ENCODE data around the gene NME9.

GRCh38 chr3:138281561-138281960 is 48.1 kb downstream of the NME9 start:
- no peak for TF ChIP-seq POLR2AphosphoS5 (IDR thresholded peaks at IDR 0.05)
- TF ChIP-seq, protein P1, sequence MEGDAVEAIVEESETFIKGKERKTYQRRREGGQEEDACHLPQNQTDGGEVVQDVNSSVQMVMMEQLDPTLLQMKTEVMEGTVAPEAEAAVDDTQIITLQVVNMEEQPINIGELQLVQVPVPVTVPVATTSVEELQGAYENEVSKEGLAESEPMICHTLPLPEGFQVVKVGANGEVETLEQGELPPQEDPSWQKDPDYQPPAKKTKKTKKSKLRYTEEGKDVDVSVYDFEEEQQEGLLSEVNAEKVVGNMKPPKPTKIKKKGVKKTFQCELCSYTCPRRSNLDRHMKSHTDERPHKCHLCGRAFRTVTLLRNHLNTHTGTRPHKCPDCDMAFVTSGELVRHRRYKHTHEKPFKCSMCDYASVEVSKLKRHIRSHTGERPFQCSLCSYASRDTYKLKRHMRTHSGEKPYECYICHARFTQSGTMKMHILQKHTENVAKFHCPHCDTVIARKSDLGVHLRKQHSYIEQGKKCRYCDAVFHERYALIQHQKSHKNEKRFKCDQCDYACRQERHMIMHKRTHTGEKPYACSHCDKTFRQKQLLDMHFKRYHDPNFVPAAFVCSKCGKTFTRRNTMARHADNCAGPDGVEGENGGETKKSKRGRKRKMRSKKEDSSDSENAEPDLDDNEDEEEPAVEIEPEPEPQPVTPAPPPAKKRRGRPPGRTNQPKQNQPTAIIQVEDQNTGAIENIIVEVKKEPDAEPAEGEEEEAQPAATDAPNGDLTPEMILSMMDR (IDR thresholded peaks at IDR 0.05), result no peak
- no peak for TF ChIP-seq POLR2A (IDR thresholded peaks at IDR 0.05)

All from suprapubic skin (tissue), 4 donors.